HepG2 (cell line): Measurements from ENCODE around the gene SENP5. TPM values are rescaled to one million over a fixed set of nuclear protein-coding genes. Genes with fewer than 3 reads are reported as not detected.

ENCODE experiments used
- CENPBD1 ChIP-seq: sonication (generic); formaldehyde crosslinking; IDR thresholded peaks from 2 replicates; pipeline ENCODE4 v1.8.0; 2022; ENCODE audit warnings: missing genetic modification reagents, low read depth, mild to moderate bottlenecking, borderline replicate concordance
- CHD4 ChIP-seq: fragments of 200-600 bp; sonication (generic); IDR thresholded peaks from 2 replicates; pipeline ENCODE4 v1.7.0; 2017; ENCODE audit warnings: mild to moderate bottlenecking, low read length, borderline replicate concordance
- EHMT2 ChIP-seq: fragments of 200-600 bp; sonication (generic); IDR thresholded peaks from 2 replicates; pipeline ENCODE4 v1.7.0; 2017; ENCODE audit warnings: antibody characterized with exemption, low read depth, low read length, borderline replicate concordance
- GATAD1 ChIP-seq: IDR thresholded peaks from 2 replicates; pipeline ENCODE4 v1.6.1; 2016; ENCODE audit warnings: missing genetic modification reagents, missing compliant biosample characterization
- IRF1 ChIP-seq: sonication (generic); formaldehyde crosslinking; IDR thresholded peaks from 2 replicates; pipeline ENCODE4 v1.4.0; 2020; ENCODE audit warnings: low read depth, mild to moderate bottlenecking, missing genetic modification reagents
- IRF2 ChIP-seq: IDR thresholded peaks from 2 replicates; pipeline ENCODE4 v1.6.1; 2018; ENCODE audit warnings: missing genetic modification reagents, missing compliant biosample characterization
- KMT2B ChIP-seq: IDR thresholded peaks from 2 replicates; pipeline ENCODE4 v1.6.1; 2016; ENCODE audit warnings: missing genetic modification reagents, missing compliant biosample characterization
- MAFG ChIP-seq: sonication (generic); formaldehyde crosslinking; IDR thresholded peaks from 2 replicates; pipeline ENCODE4 v1.5.1; 2020; ENCODE audit warnings: mild to moderate bottlenecking, missing genetic modification reagents
- MTF1 ChIP-seq: sonication (generic); formaldehyde crosslinking; IDR thresholded peaks from 2 replicates; pipeline ENCODE4 v1.5.0; 2020; ENCODE audit warnings: missing genetic modification reagents
- MYC ChIP-seq: sonication (generic); formaldehyde crosslinking; IDR thresholded peaks from 2 replicates; pipeline ENCODE4 v1.9.0; 2021; ENCODE audit warnings: missing genetic modification reagents, borderline replicate concordance
- RORA ChIP-seq: sonication (generic); formaldehyde crosslinking; IDR thresholded peaks from 2 replicates; pipeline ENCODE4 v1.5.0; 2020; ENCODE audit warnings: mild to moderate bottlenecking, missing genetic modification reagents, moderate library complexity
- SRSF4 ChIP-seq: fragments of 200-400 bp; formaldehyde crosslinking; IDR thresholded peaks from one replicate; pipeline ENCODE4 v1.6.1; 2018; ENCODE audit warnings: mild to moderate bottlenecking, low read depth, low read length, moderate library complexity; ENCODE audit not compliant: poor library complexity, severe bottlenecking
- TFAP4 ChIP-seq: sonication (generic); IDR thresholded peaks from 2 replicates; pipeline ENCODE4 v1.6.1; 2016; ENCODE audit warnings: low read depth, borderline replicate concordance
- ZBTB21 ChIP-seq: sonication (generic); formaldehyde crosslinking; IDR thresholded peaks from 2 replicates; pipeline ENCODE4 v1.4.0; 2020; ENCODE audit warnings: missing genetic modification reagents
- ZBTB49 ChIP-seq: sonication (generic); formaldehyde crosslinking; IDR thresholded peaks from 2 replicates; pipeline ENCODE4 v1.4.0; 2020; ENCODE audit warnings: missing genetic modification reagents, borderline replicate concordance
- ZNF12 ChIP-seq: sonication (generic); formaldehyde crosslinking; IDR thresholded peaks from 2 replicates; pipeline ENCODE4 v1.5.0; 2020; ENCODE audit warnings: missing genetic modification reagents
- ZNF552 ChIP-seq: sonication (generic); formaldehyde crosslinking; IDR thresholded peaks from 2 replicates; pipeline ENCODE4 v1.9.0; 2022; ENCODE audit warnings: missing genetic modification reagents, mild to moderate bottlenecking, borderline replicate concordance
- polyA plus RNA-seq, 8 experiments: library from polyadenylated mRNA; depleted of rRNA in 3 of 8; stranded (reverse) in 7 of 8; unstranded in 1 of 8; fragments of >200 nt; fragmentation: Illumina TruSeq in 4 of 8; extraction: Trizol in 4 of 8; gene quantifications; 2 replicates each; pipeline versions ENCODE4 v1.2.1 to v1.2.3, GENCODE V29; 2011 to 2016; ENCODE audit warnings: low read depth in 4 of 8, missing spikeins in 1 of 8, mixed read lengths in 1 of 8; ENCODE audit not compliant: insufficient read depth in 1 of 8
- total RNA-seq, 5 experiments: library from RNA; depleted of rRNA; stranded (reverse); fragments of >200 nt; fragmentation: Illumina TruSeq; extraction: Trizol; gene quantifications; 2 replicates each; pipeline ENCODE4 v1.2.3, GENCODE V29; 2016; ENCODE audit warnings: low read depth in 1 of 5
- TF ChIP-seq, protein P1 (sequence below): sonication (generic); formaldehyde crosslinking; conservative IDR thresholded peaks from 2 replicates; pipeline ENCODE4 v1.5.0; 2020; ENCODE audit warnings: missing genetic modification reagents
- TF ChIP-seq, protein P2 (sequence below): sonication (generic); formaldehyde crosslinking; IDR thresholded peaks from 2 replicates; pipeline ENCODE4; 2020; ENCODE audit warnings: missing genetic modification reagents, mild to moderate bottlenecking, borderline replicate concordance

SENP5 gene
- total and polyA plus RNA-seq, 2 of the 13 experiments (the other 11 are each of a cell fraction or from before 2014, with no cell fraction given), result 17.6 to 30.9 TPM

DNA sequence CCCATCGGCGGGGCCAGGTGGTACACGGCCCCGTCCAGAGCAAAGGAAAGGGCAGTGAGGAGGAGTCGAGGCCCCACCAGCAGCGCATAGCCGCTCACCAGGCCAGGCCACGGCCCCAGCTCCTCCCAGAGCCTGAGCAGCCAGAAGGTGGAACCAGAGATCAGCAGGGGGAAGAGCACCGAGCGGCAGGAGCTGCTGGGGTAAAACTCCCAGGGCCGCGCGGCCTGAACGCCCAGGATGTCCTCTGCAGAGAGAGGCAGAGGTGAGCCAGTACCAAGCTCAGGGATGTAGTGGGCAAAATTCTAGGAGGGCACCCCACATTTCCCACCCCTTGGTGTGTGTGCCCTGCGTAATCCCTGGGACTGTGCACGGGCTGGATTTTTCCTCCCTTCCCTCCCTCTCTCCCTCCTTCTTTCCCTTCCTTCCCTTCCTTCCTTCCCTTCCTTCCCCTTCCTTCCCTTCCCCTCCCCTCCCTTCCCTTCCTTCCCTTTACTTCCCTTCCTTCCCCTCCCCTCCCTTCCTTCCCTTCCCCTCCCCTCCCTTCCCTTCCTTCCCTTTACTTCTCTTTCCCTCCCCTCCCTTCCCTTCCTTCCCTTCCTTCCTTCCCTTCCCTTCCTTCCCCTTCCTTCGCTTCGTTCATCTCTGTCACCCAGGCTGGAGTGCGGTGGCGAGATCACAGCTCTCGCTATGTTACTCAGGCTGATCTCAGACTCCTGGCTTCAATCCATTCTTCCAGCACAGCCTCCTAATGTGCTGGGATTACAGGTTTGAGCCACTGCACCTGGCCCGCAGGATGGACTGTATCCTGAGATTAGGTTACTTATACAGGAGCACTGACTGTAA lies 80.9 kb downstream of the SENP5 start (continued):
- TF ChIP-seq, protein P1, sequence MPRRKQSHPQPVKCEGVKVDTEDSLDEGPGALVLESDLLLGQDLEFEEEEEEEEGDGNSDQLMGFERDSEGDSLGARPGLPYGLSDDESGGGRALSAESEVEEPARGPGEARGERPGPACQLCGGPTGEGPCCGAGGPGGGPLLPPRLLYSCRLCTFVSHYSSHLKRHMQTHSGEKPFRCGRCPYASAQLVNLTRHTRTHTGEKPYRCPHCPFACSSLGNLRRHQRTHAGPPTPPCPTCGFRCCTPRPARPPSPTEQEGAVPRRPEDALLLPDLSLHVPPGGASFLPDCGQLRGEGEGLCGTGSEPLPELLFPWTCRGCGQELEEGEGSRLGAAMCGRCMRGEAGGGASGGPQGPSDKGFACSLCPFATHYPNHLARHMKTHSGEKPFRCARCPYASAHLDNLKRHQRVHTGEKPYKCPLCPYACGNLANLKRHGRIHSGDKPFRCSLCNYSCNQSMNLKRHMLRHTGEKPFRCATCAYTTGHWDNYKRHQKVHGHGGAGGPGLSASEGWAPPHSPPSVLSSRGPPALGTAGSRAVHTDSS (CRISPR knock-in tag), result no peak
- TF ChIP-seq EHMT2 (no peak), MYC (CRISPR knock-in tag) (peak; percentile 74; the same call in 1 of the 2 replicates), ZNF12 (CRISPR knock-in tag) (no peak), CHD4 (no peak), ZNF552 (CRISPR knock-in tag) (no peak), MAFG (no peak), TFAP4 (0 out of 2 replicates have a peak, but pooled peaks have one; percentile 24), GATAD1 (CRISPR knock-in tag) (peak; percentile 43; the same call in 1 of the 2 replicates), KMT2B (CRISPR knock-in tag) (0 out of 2 replicates have a peak, but pooled peaks have one; percentile 41), IRF2 (CRISPR knock-in tag) (0 out of 2 replicates have a peak, but pooled peaks have one; percentile 69), CENPBD1 (CRISPR knock-in tag) (no peak), IRF1 (CRISPR knock-in tag) (no peak), MTF1 (CRISPR knock-in tag) (no peak), RORA (no peak), ZBTB21 (CRISPR knock-in tag) (no peak), SRSF4 (no peak), ZBTB49 (no peak)
- TF ChIP-seq, protein P2, sequence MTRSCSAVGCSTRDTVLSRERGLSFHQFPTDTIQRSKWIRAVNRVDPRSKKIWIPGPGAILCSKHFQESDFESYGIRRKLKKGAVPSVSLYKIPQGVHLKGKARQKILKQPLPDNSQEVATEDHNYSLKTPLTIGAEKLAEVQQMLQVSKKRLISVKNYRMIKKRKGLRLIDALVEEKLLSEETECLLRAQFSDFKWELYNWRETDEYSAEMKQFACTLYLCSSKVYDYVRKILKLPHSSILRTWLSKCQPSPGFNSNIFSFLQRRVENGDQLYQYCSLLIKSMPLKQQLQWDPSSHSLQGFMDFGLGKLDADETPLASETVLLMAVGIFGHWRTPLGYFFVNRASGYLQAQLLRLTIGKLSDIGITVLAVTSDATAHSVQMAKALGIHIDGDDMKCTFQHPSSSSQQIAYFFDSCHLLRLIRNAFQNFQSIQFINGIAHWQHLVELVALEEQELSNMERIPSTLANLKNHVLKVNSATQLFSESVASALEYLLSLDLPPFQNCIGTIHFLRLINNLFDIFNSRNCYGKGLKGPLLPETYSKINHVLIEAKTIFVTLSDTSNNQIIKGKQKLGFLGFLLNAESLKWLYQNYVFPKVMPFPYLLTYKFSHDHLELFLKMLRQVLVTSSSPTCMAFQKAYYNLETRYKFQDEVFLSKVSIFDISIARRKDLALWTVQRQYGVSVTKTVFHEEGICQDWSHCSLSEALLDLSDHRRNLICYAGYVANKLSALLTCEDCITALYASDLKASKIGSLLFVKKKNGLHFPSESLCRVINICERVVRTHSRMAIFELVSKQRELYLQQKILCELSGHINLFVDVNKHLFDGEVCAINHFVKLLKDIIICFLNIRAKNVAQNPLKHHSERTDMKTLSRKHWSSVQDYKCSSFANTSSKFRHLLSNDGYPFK (CRISPR knock-in tag), result 0 out of 2 replicates have a peak, but pooled peaks have one; percentile 31
